IMR-90 (cell line): ENCODE data around the gene PISD. TPM values are rescaled to one million over a fixed set of nuclear protein-coding genes. Genes with fewer than 3 reads are reported as not detected.

ENCODE experiments used
- ATAC-seq: fragments of 200-7000 bp; cut with Tn5 transposase; 2 replicates; pipeline ENCODE4 v1.9.1; 2020; ENCODE audit warnings: low read depth, mild to moderate bottlenecking, moderate library complexity
- BruUV-seq: library from RNA; stranded (reverse); fragments of 400-500 nt; replicated peaks from 2 replicates; lab custom pipeline; 2021; lab: Mats Ljungman, UMichigan
- CTCF ChIA-PET: fragments of 300-600 bp; formaldehyde crosslinking; extraction: SDS; loops from one replicate; lab custom pipeline; 2021; ENCODE audit warnings: antibody characterized with exemption; lab: Yijun Ruan, JAX
- POLR2A ChIA-PET: fragments of 300-600 bp; sonication (Branson Sonifier 250); formaldehyde crosslinking; loops from one replicate; lab custom pipeline; 2022; ENCODE audit warnings: antibody characterized with exemption; ENCODE audit not compliant: unreplicated experiment; lab: Charles Lee
- DNase-seq: peaks from one replicate; pipeline ENCODE4 v3.0.0; 2013
- H2AFZ ChIP-seq: replicated peaks from 2 replicates; pipeline ENCODE3; 2013; ENCODE audit warnings: low read length, mild to moderate bottlenecking; ENCODE audit not compliant: poor library complexity
- H2AK5ac ChIP-seq: 2 replicates; pipeline ENCODE4 v1.6.1; 2013; ENCODE audit warnings: low read depth, low read length, inconsistent platforms
- H2AK9ac ChIP-seq: replicated peaks from 2 replicates; pipeline ENCODE3; 2013; ENCODE audit warnings: mild to moderate bottlenecking, low read depth, low read length, moderate library complexity; ENCODE audit not compliant: poor library complexity
- H2BK120ac ChIP-seq: 2 replicates; pipeline ENCODE4 v1.6.1; 2013; ENCODE audit warnings: low read depth, low read length, inconsistent platforms
- H2BK15ac ChIP-seq: 3 replicates; pipeline ENCODE4 v1.6.1; 2013; ENCODE audit warnings: low read depth, low read length, inconsistent platforms
- H2BK20ac ChIP-seq: 2 replicates; pipeline ENCODE4 v1.6.1; 2013; ENCODE audit warnings: low read depth, mild to moderate bottlenecking, inconsistent platforms, low read length, moderate library complexity
- H2BK5ac ChIP-seq: 2 replicates; pipeline ENCODE4 v1.6.1; 2013; ENCODE audit warnings: mild to moderate bottlenecking, low read depth, low read length, inconsistent platforms; ENCODE audit not compliant: poor library complexity, severe bottlenecking
- H3K14ac ChIP-seq: replicated peaks from 2 replicates; pipeline ENCODE4 v1.6.1; 2013; ENCODE audit warnings: low read depth, low read length, inconsistent platforms
- H3K18ac ChIP-seq: 2 replicates; pipeline ENCODE4 v1.6.1; 2013; ENCODE audit warnings: low read depth, low read length, control low read depth
- H3K23ac ChIP-seq: 2 replicates; pipeline ENCODE4 v1.6.1; 2013; ENCODE audit warnings: low read depth, low read length, inconsistent platforms
- H3K27ac ChIP-seq: 2 replicates; pipeline ENCODE4 v1.5.1; 2013; ENCODE audit warnings: mild to moderate bottlenecking, control low read depth, low read length; ENCODE audit not compliant: insufficient read depth
- H3K27me3 ChIP-seq: 2 replicates; pipeline ENCODE4 v1.6.1; 2013; ENCODE audit warnings: low read length; ENCODE audit not compliant: control insufficient read depth, insufficient read depth
- H3K36me3 ChIP-seq: 2 replicates; pipeline ENCODE4 v1.6.1; 2013; ENCODE audit warnings: low read length, mixed read lengths; ENCODE audit not compliant: control insufficient read depth, insufficient read depth
- H3K4ac ChIP-seq: 2 replicates; pipeline ENCODE4 v1.6.1; 2013; ENCODE audit warnings: low read depth, low read length, inconsistent platforms
- H3K4me1 ChIP-seq: 2 replicates; pipeline ENCODE4 v1.6.1; 2013; ENCODE audit warnings: low read length, mixed read lengths; ENCODE audit not compliant: control insufficient read depth, insufficient read depth
- H3K4me2 ChIP-seq: 2 replicates; pipeline ENCODE4 v1.6.1; 2013; ENCODE audit warnings: low read depth, mild to moderate bottlenecking, control low read depth, low read length, moderate library complexity
- H3K4me3 ChIP-seq: 2 replicates; pipeline ENCODE4 v1.5.1; 2013; ENCODE audit warnings: low read depth, mild to moderate bottlenecking, control low read depth, low read length, moderate library complexity; ENCODE audit not compliant: insufficient read depth
- H3K56ac ChIP-seq: 2 replicates; pipeline ENCODE4 v1.6.1; 2013; ENCODE audit warnings: low read length, inconsistent platforms; ENCODE audit not compliant: insufficient read depth; ENCODE audit errors: extremely low read depth
- H3K79me1 ChIP-seq, 2 experiments: 2 replicates each; pipeline ENCODE4 v1.6.1; 2013; ENCODE audit warnings: low read length in 2 of 2, inconsistent platforms in 1 of 2, low read depth in 1 of 2
- H3K9ac ChIP-seq: 2 replicates; pipeline ENCODE4 v1.6.1; 2013; ENCODE audit warnings: low read depth, low read length, control low read depth
- H3K9me1 ChIP-seq: 2 replicates; pipeline ENCODE4 v1.6.1; 2013; ENCODE audit warnings: low read length, inconsistent platforms; ENCODE audit not compliant: insufficient read depth
- H3K9me3 ChIP-seq: 2 replicates; pipeline ENCODE4 v1.6.1; 2013; ENCODE audit warnings: low read length; ENCODE audit not compliant: control insufficient read depth, insufficient read depth
- H4K20me1 ChIP-seq: 2 replicates; pipeline ENCODE4 v1.6.1; 2013; ENCODE audit warnings: low read length, inconsistent platforms; ENCODE audit not compliant: insufficient read depth
- H4K5ac ChIP-seq: 2 replicates; pipeline ENCODE4 v1.6.1; 2013; ENCODE audit warnings: mild to moderate bottlenecking, low read depth, low read length, control low read depth
- H4K8ac ChIP-seq, 2 experiments: 2 replicates each; pipeline ENCODE4 v1.6.1; 2013; ENCODE audit warnings: low read depth in 2 of 2, low read length in 2 of 2, control low read depth in 1 of 2, inconsistent platforms in 1 of 2
- H4K91ac ChIP-seq: 2 replicates; pipeline ENCODE4 v1.6.1; 2013; ENCODE audit warnings: low read depth, low read length, inconsistent platforms; ENCODE audit not compliant: insufficient read depth
- BHLHE40 ChIP-seq: fragments of 150-350 bp; IDR thresholded peaks from 2 replicates; pipeline ENCODE4 v1.6.1; 2016; ENCODE audit warnings: mild to moderate bottlenecking, low read depth, low read length
- CHD1 ChIP-seq: IDR thresholded peaks from 2 replicates; pipeline ENCODE4 v1.6.1; 2012; ENCODE audit warnings: low read depth, low read length, improper control_type of control experiment
- FOS ChIP-seq: fragments of 150-350 bp; IDR thresholded peaks from 2 replicates; pipeline ENCODE4 v1.6.1; 2016; ENCODE audit warnings: low read depth, low read length
- MAZ ChIP-seq: IDR thresholded peaks from 2 replicates; pipeline ENCODE4 v1.6.1; 2012; ENCODE audit warnings: low read depth, mild to moderate bottlenecking, low read length, improper control_type of control experiment, moderate library complexity, borderline replicate concordance
- MXI1 ChIP-seq: IDR thresholded peaks from 2 replicates; pipeline ENCODE4 v1.6.1; 2012; ENCODE audit warnings: low read depth, mild to moderate bottlenecking, low read length, moderate library complexity, borderline replicate concordance
- NFE2L2 ChIP-seq: fragments of 150-350 bp; IDR thresholded peaks from 2 replicates; pipeline ENCODE4 v1.6.1; 2016; ENCODE audit warnings: low read depth, mild to moderate bottlenecking, low read length
- POLR2A ChIP-seq: IDR thresholded peaks from 2 replicates; pipeline ENCODE4 v1.6.1; 2012; ENCODE audit warnings: mild to moderate bottlenecking, low read depth, low read length
- RAD21 ChIP-seq: IDR thresholded peaks from 2 replicates; pipeline ENCODE4 v1.6.1; 2012; ENCODE audit warnings: low read length, improper control_type of control experiment
- RCOR1 ChIP-seq: IDR thresholded peaks from 2 replicates; pipeline ENCODE4 v1.6.1; 2012; ENCODE audit warnings: mild to moderate bottlenecking, low read length, improper control_type of control experiment; ENCODE audit not compliant: insufficient replicate concordance
- RFX5 ChIP-seq: IDR thresholded peaks from 2 replicates; pipeline ENCODE4 v1.8.0; 2012; ENCODE audit warnings: low read depth, mild to moderate bottlenecking, low read length, moderate library complexity
- SMC3 ChIP-seq: fragments of 150-350 bp; IDR thresholded peaks from 2 replicates; pipeline ENCODE4 v1.6.1; 2016; ENCODE audit warnings: low read depth, mild to moderate bottlenecking, antibody characterized with exemption, low read length, moderate library complexity
- WGBS, 2 experiments: methylation state at CpG; one replicate each; pipeline versions ENCODE4 v1.1.5 to v1.1.7; 2013; ENCODE audit warnings: missing lambda C conversion rate in 2 of 2; ENCODE audit not compliant: insufficient read length in 1 of 2; ENCODE audit errors: extremely low coverage in 2 of 2; 5-methylcytosine and 5-hydroxymethylcytosine counted together
- dilution Hi-C: fragments of 300-500 bp; cut with HindIII; formaldehyde crosslinking; loops from one replicate; pipeline ENCODE4 v1.14.3; 2018; ENCODE audit warnings: low sequenced_read_pairs; ENCODE audit not compliant: unreplicated experiment
- in situ Hi-C: fragments of 300-500 bp; cut with MboI; formaldehyde crosslinking; loops from 3 replicates; pipeline ENCODE4 v1.14.3; 2019; ENCODE audit warnings: low sequenced_read_pairs, inconsistent platforms, mixed read lengths
- intact Hi-C: fragments of 100-400 bp; cut with micrococcal nuclease; formaldehyde crosslinking; loops from 2 replicates; pipeline ENCODE4 v1.10.0; 2022
- polyA plus RNA-seq, 3 experiments: library from polyadenylated mRNA; depleted of rRNA; stranded (reverse); fragments of >200 nt; gene quantifications; 2 replicates each; pipeline ENCODE4 v1.2.3, GENCODE V29; 2012; ENCODE audit warnings: low replicate concordance in 1 of 3
- total RNA-seq: library from RNA; depleted of rRNA; stranded (reverse); fragments of >200 nt; gene quantifications from 2 replicates; pipeline ENCODE4 v1.2.3, GENCODE V29; 2012
- TF ChIP-seq, protein P1 (sequence below): conservative IDR thresholded peaks from 2 replicates; pipeline ENCODE4 v1.5.1; 2012; ENCODE audit warnings: mild to moderate bottlenecking, low read depth, low read length, improper control_type of control experiment
- TF ChIP-seq, protein P2 (sequence below): fragments of 150-350 bp; IDR thresholded peaks from 2 replicates; pipeline ENCODE4 v1.6.1; 2016; ENCODE audit warnings: low read depth, mild to moderate bottlenecking, low read length, moderate library complexity, borderline replicate concordance
- TF ChIP-seq, protein P3 (sequence below): fragments of 150-350 bp; IDR thresholded peaks from 2 replicates; pipeline ENCODE4 v1.6.1; 2017; ENCODE audit warnings: mild to moderate bottlenecking, antibody characterized with exemption, low read length, low read depth

Gene PISD
- total and polyA plus RNA-seq, 2 of the 4 experiments (the other 2 are of a cell fraction), result 34.1 to 48.8 TPM

DNA sequence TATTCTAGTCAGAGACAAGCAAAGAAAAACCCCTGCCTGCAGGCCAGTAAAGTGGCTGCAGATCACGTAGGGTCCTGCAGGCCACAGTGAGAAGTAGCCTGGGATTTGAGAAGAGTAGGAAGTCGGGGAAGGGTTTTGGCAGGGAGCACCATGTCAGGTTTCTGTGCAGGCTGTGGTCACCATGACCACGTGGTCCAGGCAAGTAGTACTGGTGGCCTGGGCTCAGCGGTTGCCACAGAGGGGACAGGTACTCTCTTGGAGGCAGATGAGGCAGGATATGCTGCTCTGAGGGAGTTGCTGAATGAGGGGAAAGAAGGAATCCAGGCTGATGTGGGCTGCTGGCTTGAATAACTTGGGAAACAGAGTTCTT is 46.5 kb downstream of the PISD start:
- Histone ChIP-seq H4K91ac (no peak overlapping the region), H2BK20ac (no peak overlapping the region), H3K36me3 (peaks cover 31% of the 10 kb centered on the region), H2AFZ (no peak overlapping the region), H4K20me1 (peaks cover 19% of the 10 kb centered on the region), H3K56ac (no peak overlapping the region), H3K79me1 (peaks cover 0 to 7% of the 10 kb centered on the region in 2 experiments; a peak in 1 of 4 replicates), H2BK5ac (no peak overlapping the region), H3K27me3 (no peaks in the 10 kb centered on the region), H3K4ac (no peak overlapping the region), H2BK15ac (no peak overlapping the region), H4K8ac (no peak overlapping the region), H3K9ac (no peak overlapping the region), H2AK9ac (no peak overlapping the region), H2BK120ac (no peak overlapping the region), H3K4me3 (no peak overlapping the region), H3K23ac (no peak overlapping the region), H2AK5ac (no peak overlapping the region), H3K4me1 (peaks cover 9% of the 10 kb centered on the region), H3K9me3 (no peaks in the 10 kb centered on the region), H3K4me2 (no peak overlapping the region), H3K18ac (no peak overlapping the region), H3K27ac (no peak overlapping the region), H3K9me1 (peaks cover 3% of the 10 kb centered on the region; the same call in 1 of the 2 replicates), H4K5ac (no peak overlapping the region), H3K14ac (no peak overlapping the region)
- 88% methylated on average over 3 of the region's 4 CpGs; no CpG with 5 or more reads in 1 of the 2 experiments for WGBS, 2 experiments
- DNase-seq (no peak), ATAC-seq (no peak)
- in situ Hi-C loops, result no loop called here
- CTCF ChIA-PET, result no interaction called here
- BruUV-seq, result no TSS peak
- POLR2A ChIA-PET, result interaction anchor here (0.6 kb wide), 1 partner anchor 81 kb away, joined by 16 read pairs; no protein-coding TSS in a partner anchor
- dilution Hi-C loops, result no loop called here
- TF ChIP-seq, protein P1, sequence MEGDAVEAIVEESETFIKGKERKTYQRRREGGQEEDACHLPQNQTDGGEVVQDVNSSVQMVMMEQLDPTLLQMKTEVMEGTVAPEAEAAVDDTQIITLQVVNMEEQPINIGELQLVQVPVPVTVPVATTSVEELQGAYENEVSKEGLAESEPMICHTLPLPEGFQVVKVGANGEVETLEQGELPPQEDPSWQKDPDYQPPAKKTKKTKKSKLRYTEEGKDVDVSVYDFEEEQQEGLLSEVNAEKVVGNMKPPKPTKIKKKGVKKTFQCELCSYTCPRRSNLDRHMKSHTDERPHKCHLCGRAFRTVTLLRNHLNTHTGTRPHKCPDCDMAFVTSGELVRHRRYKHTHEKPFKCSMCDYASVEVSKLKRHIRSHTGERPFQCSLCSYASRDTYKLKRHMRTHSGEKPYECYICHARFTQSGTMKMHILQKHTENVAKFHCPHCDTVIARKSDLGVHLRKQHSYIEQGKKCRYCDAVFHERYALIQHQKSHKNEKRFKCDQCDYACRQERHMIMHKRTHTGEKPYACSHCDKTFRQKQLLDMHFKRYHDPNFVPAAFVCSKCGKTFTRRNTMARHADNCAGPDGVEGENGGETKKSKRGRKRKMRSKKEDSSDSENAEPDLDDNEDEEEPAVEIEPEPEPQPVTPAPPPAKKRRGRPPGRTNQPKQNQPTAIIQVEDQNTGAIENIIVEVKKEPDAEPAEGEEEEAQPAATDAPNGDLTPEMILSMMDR, result no peak
- TF ChIP-seq POLR2A (no peak), NFE2L2 (no peak), CHD1 (no peak), RCOR1 (no peak), RFX5 (no peak), MAZ (no peak), BHLHE40 (no peak), FOS (no peak), SMC3 (no peak), MXI1 (no peak), RAD21 (no peak)
- TF ChIP-seq, protein P2, sequence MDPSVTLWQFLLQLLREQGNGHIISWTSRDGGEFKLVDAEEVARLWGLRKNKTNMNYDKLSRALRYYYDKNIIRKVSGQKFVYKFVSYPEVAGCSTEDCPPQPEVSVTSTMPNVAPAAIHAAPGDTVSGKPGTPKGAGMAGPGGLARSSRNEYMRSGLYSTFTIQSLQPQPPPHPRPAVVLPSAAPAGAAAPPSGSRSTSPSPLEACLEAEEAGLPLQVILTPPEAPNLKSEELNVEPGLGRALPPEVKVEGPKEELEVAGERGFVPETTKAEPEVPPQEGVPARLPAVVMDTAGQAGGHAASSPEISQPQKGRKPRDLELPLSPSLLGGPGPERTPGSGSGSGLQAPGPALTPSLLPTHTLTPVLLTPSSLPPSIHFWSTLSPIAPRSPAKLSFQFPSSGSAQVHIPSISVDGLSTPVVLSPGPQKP, result no peak
- TF ChIP-seq, protein P3, sequence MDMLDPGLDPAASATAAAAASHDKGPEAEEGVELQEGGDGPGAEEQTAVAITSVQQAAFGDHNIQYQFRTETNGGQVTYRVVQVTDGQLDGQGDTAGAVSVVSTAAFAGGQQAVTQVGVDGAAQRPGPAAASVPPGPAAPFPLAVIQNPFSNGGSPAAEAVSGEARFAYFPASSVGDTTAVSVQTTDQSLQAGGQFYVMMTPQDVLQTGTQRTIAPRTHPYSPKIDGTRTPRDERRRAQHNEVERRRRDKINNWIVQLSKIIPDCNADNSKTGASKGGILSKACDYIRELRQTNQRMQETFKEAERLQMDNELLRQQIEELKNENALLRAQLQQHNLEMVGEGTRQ, result no peak
- intact Hi-C loops, result no loop called here
